Activated CD4-positive, alpha-beta T cell treated with anti-CD3 and anti-CD28 coated beads for 36 hours (primary cell): ENCODE data around the gene EP400. TPM values are rescaled to one million over a fixed set of nuclear protein-coding genes. Genes with fewer than 3 reads are reported as not detected.

ENCODE experiments used
- ATAC-seq: fragments of 200-7000 bp; cut with Tn5 transposase; one replicate; pipeline ENCODE4 v1.10.0; 2021; ENCODE audit warnings: mild to moderate bottlenecking, moderate library complexity
- CTCF ChIA-PET: fragments of 350-600 bp; sonication (Branson Sonifier 250); formaldehyde crosslinking; loops from one replicate; lab custom pipeline; 2021; ENCODE audit warnings: antibody characterized with exemption; lab: Charles Lee
- POLR2A ChIA-PET: fragments of 350-600 bp; sonication (Branson Sonifier 250); formaldehyde crosslinking; loops from one replicate; lab custom pipeline; 2021; ENCODE audit warnings: antibody characterized with exemption, inconsistent platforms; lab: Charles Lee
- DNase-seq: peaks from one replicate; pipeline ENCODE4 v3.0.0-alpha.2; 2020
- H3K27ac Mint-ChIP-seq: one replicate; pipeline ENCODE4 v1.8.0; 2021; ENCODE audit warnings: mixed read lengths
- H3K27me3 Mint-ChIP-seq: one replicate; pipeline ENCODE4 v1.8.0; 2021; ENCODE audit warnings: mixed read lengths
- H3K36me3 Mint-ChIP-seq: one replicate; pipeline ENCODE4 v1.8.0; 2021; ENCODE audit warnings: low read depth, mixed read lengths
- H3K4me1 Mint-ChIP-seq: one replicate; pipeline ENCODE4 v1.8.0; 2021; ENCODE audit warnings: mixed read lengths
- H3K4me3 Mint-ChIP-seq: one replicate; pipeline ENCODE4 v1.8.0; 2021; ENCODE audit warnings: mild to moderate bottlenecking, moderate library complexity, mixed read lengths
- H3K9me3 Mint-ChIP-seq: one replicate; pipeline ENCODE4 v1.8.0; 2021; ENCODE audit warnings: low read depth, mixed read lengths
- intact Hi-C, 2 experiments: fragments of 100-400 bp; cut with DNase I in 1 of 2; cut with micrococcal nuclease in 1 of 2; formaldehyde crosslinking; loops; one replicate each; pipeline versions ENCODE4 v1.14.2 to v1.15.1; 2022 to 2024; cut with DNase I, micrococcal nuclease
- total RNA-seq, 2 experiments: library from RNA; stranded (reverse); gene quantifications; one replicate each; pipeline ENCODE4 v1.2.3, GENCODE V29; 2021

Gene EP400
- total RNA-seq, 2 experiments from 2014 or later = 46.4 to 51.3 TPM

GRCh38 chr12:131921866-131922769 is 27.6 kb upstream of the EP400 start:
- ATAC-seq = no peak
- peaks cover 5% of the 10 kb centered on the region for H3K4me1 Mint-ChIP-seq
- no peaks in the 10 kb centered on the region for H3K36me3 Mint-ChIP-seq
- CTCF ChIA-PET = interaction anchor here (0.7 kb wide), 1 partner anchor 40 kb away, joined by 3 read pairs; no protein-coding TSS in a partner anchor
- POLR2A ChIA-PET = interaction anchor here (0.6 kb wide), 1 partner anchor 34 kb away, joined by 3 read pairs; no protein-coding TSS in a partner anchor
- no peak for DNase-seq
- H3K27me3 Mint-ChIP-seq = no peaks in the 10 kb centered on the region
- intact Hi-C loops = loop anchor here in 1 of 2 experiments (5.0 kb wide), 1 partner anchor 35 kb away; no protein-coding TSS in a partner anchor
- H3K4me3 Mint-ChIP-seq = no peak overlapping the region
- no peaks in the 10 kb centered on the region for H3K9me3 Mint-ChIP-seq
- H3K27ac Mint-ChIP-seq = no peak overlapping the region

GRCh38 chr12:131922772-131923171 is 27.0 kb upstream of the EP400 start:
- H3K4me3 Mint-ChIP-seq = no peak overlapping the region
- ChIA-PET POLR2A (no interaction called here), CTCF (no interaction called here)
- H3K9me3 Mint-ChIP-seq = no peaks in the 10 kb centered on the region
- ATAC-seq = no peak
- DNase-seq = no peak
- intact Hi-C loops = loop anchor here in 1 of 2 experiments (5.0 kb wide), 1 partner anchor 35 kb away; no protein-coding TSS in a partner anchor
- H3K36me3 Mint-ChIP-seq = no peaks in the 10 kb centered on the region
- H3K27me3 Mint-ChIP-seq = no peaks in the 10 kb centered on the region
- no peak overlapping the region for H3K27ac Mint-ChIP-seq
- H3K4me1 Mint-ChIP-seq = peaks cover 5% of the 10 kb centered on the region

- Mint-ChIP-seq H3K27ac (no peak overlapping the region), H3K36me3 (no peaks in the 10 kb centered on the region), H3K4me3 (no peak overlapping the region), H3K9me3 (no peaks in the 10 kb centered on the region), H3K27me3 (no peaks in the 10 kb centered on the region), H3K4me1 (peaks cover 7% of the 10 kb centered on the region)
- no peak for ATAC-seq
- intact Hi-C loops = loop anchor here in 1 of 2 experiments (5.0 kb wide), 1 partner anchor 34 kb away; no protein-coding TSS in a partner anchor
- CTCF ChIA-PET = no interaction called here
- POLR2A ChIA-PET = no interaction called here
- no peak for DNase-seq
Measured at GRCh38 chr12:131923260-131923659, 26.5 kb upstream of the EP400 start.

- DNase-seq (no peak), ATAC-seq (no peak)
- Mint-ChIP-seq H3K27me3 (no peaks in the 10 kb centered on the region), H3K36me3 (peaks cover 15% of the 10 kb centered on the region), H3K4me1 (peaks cover 21% of the 10 kb centered on the region), H3K4me3 (peak overlapping the region; percentile 97), H3K27ac (peak overlapping the region; percentile 63), H3K9me3 (no peaks in the 10 kb centered on the region)
- CTCF ChIA-PET = no interaction called here
- intact Hi-C loops = loop anchor here in 1 of 2 experiments (2.0 kb wide), 1 partner anchor 1055 kb away; the partner anchor contains the start of gene RAN
- POLR2A ChIA-PET = no interaction called here
Measured at GRCh38 chr12:131927110-131928079, 22.3 kb upstream of the EP400 start.

- H3K4me3 Mint-ChIP-seq = peak overlapping the region; percentile 97
- H3K9me3 Mint-ChIP-seq = no peaks in the 10 kb centered on the region
- H3K36me3 Mint-ChIP-seq = peaks cover 21% of the 10 kb centered on the region
- ChIA-PET POLR2A (interaction anchor here (0.6 kb wide), 1 partner anchor 205 kb away, joined by 3 read pairs; no protein-coding TSS in a partner anchor), CTCF (no interaction called here)
- intact Hi-C loops = loop anchor here in 1 of 2 experiments (2.0 kb wide), 1 partner anchor 1055 kb away; the partner anchor contains the start of gene RAN
- no peaks in the 10 kb centered on the region for H3K27me3 Mint-ChIP-seq
- H3K4me1 Mint-ChIP-seq = peaks cover 25% of the 10 kb centered on the region
- DNase-seq (peak; percentile 52), ATAC-seq (peak; percentile 8)
- peak overlapping the region; percentile 77 for H3K27ac Mint-ChIP-seq
Measured at GRCh38 chr12:131928080-131928710, 21.5 kb upstream of the EP400 start.

GRCh38 chr12:131928711-131929580 is 20.8 kb upstream of the EP400 start, which contains the start of gene PUS1:
PUS1 (plus strand) TSS chr12:131929276; CDS start chr12:131929723, 447 bp downstream.
- no peaks in the 10 kb centered on the region for H3K27me3 Mint-ChIP-seq
- ChIA-PET POLR2A (interaction anchor here (0.6 kb wide), 1 partner anchor 206 kb away, joined by 3 read pairs; no protein-coding TSS in a partner anchor), CTCF (interaction anchor here (1.8 kb wide), 1 partner anchor 8 kb away, joined by 5 read pairs; no protein-coding TSS in a partner anchor)
- peak within 1 kb of the TSS; percentile 97 for H3K4me3 Mint-ChIP-seq
- H3K4me1 Mint-ChIP-seq = peaks cover 25% of the 10 kb centered on the region
- peaks cover 29% of the 10 kb centered on the region for H3K36me3 Mint-ChIP-seq
- no peaks in the 10 kb centered on the region for H3K9me3 Mint-ChIP-seq
- H3K27ac Mint-ChIP-seq = peak within 1 kb of the TSS; percentile 85
- DNase-seq = peak; percentile 97
- intact Hi-C loops = loop anchor here (1.0 to 2.0 kb wide), 11 partner anchors 20 to 1056 kb away; partner anchors contain the start of genes EP400 (in 2 of the 2), DDX51 (in 1 of the 2), GOLGA3 (in 1 of the 2) and NOC4L (in 1 of the 2)
- ATAC-seq = peak; percentile 89

GRCh38 chr12:131929581-131930456 is 19.9 kb upstream of the EP400 start:
- Mint-ChIP-seq H3K9me3 (no peaks in the 10 kb centered on the region), H3K27ac (peak overlapping the region; percentile 85), H3K4me3 (peak overlapping the region; percentile 97), H3K27me3 (no peaks in the 10 kb centered on the region), H3K36me3 (peaks cover 32% of the 10 kb centered on the region), H3K4me1 (peaks cover 21% of the 10 kb centered on the region)
- ChIA-PET POLR2A (interaction anchor here (0.6 kb wide), 1 partner anchor 1055 kb away, joined by 3 read pairs; no protein-coding TSS in a partner anchor), CTCF (interaction anchor here (0.7 to 1.8 kb wide), 2 partner anchors 9 to 34 kb away, joined by 3 to 5 read pairs; no protein-coding TSS in a partner anchor)
- intact Hi-C loops = loop anchor here (1.0 to 2.0 kb wide), 11 partner anchors 19 to 1057 kb away; partner anchors contain the start of genes EP400 (in 2 of the 2), DDX51 (in 1 of the 2), GOLGA3 (in 1 of the 2) and NOC4L (in 1 of the 2)
- DNase-seq (peak; percentile 55), ATAC-seq (peak; percentile 14)

- peak overlapping the region; percentile 83 for H3K27ac Mint-ChIP-seq
- ChIA-PET CTCF (interaction anchor here (0.7 to 1.8 kb wide), 2 partner anchors 10 to 33 kb away, joined by 3 to 5 read pairs; no protein-coding TSS in a partner anchor), POLR2A (no interaction called here)
- H3K9me3 Mint-ChIP-seq = no peaks in the 10 kb centered on the region
- DNase-seq = no peak
- H3K36me3 Mint-ChIP-seq = peaks cover 32% of the 10 kb centered on the region
- H3K4me3 Mint-ChIP-seq = peak overlapping the region; percentile 97
- H3K4me1 Mint-ChIP-seq = peaks cover 20% of the 10 kb centered on the region
- no peak for ATAC-seq
- intact Hi-C loops = no loop called here
- H3K27me3 Mint-ChIP-seq = no peaks in the 10 kb centered on the region
Measured at GRCh38 chr12:131930510-131930909, 19.2 kb upstream of the EP400 start.

- H3K4me1 Mint-ChIP-seq = peaks cover 18% of the 10 kb centered on the region
- no peak overlapping the region for H3K27ac Mint-ChIP-seq
- no peaks in the 10 kb centered on the region for H3K27me3 Mint-ChIP-seq
- DNase-seq = no peak
- H3K4me3 Mint-ChIP-seq = no peak overlapping the region
- POLR2A ChIA-PET = no interaction called here
- peaks cover 50% of the 10 kb centered on the region for H3K36me3 Mint-ChIP-seq
- ATAC-seq = no peak
- CTCF ChIA-PET = no interaction called here
- intact Hi-C loops = no loop called here
- no peaks in the 10 kb centered on the region for H3K9me3 Mint-ChIP-seq
Measured at GRCh38 chr12:131933387-131933786, 16.4 kb upstream of the EP400 start.
